ENCODE results near the gene ADRB2. TPM values are rescaled to one million over a fixed set of nuclear protein-coding genes. Genes with fewer than 3 reads are reported as not detected.

The ADRB2 gene
- 0.08 and 0.10 TPM in 2 replicates for total RNA-seq (2014; rRNA removed; shearing (Covaris generic))

DNA sequence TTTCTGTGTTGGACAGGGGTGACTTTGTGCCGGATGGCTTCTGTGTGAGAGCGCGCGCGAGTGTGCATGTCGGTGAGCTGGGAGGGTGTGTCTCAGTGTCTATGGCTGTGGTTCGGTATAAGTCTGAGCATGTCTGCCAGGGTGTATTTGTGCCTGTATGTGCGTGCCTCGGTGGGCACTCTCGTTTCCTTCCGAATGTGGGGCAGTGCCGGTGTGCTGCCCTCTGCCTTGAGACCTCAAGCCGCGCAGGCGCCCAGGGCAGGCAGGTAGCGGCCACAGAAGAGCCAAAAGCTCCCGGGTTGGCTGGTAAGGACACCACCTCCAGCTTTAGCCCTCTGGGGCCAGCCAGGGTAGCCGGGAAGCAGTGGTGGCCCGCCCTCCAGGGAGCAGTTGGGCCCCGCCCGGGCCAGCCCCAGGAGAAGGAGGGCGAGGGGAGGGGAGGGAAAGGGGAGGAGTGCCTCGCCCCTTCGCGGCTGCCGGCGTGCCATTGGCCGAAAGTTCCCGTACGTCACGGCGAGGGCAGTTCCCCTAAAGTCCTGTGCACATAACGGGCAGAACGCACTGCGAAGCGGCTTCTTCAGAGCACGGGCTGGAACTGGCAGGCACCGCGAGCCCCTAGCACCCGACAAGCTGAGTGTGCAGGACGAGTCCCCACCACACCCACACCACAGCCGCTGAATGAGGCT, at the start of gene ADRB2:
Gene ADRB2 (plus strand): TSS at position 559 of the 686 bp plus-strand sequence. CDS start 221 bp downstream, outside the sequence.
- DNase-seq, result peak; percentile 76 to 80
- Histone ChIP-seq H3K36me3 (no peaks in the 10 kb centered on the region), H3K27me3 (no peaks in the 10 kb centered on the region), H3K9me3 (replicated peaks) (no peaks in the 10 kb centered on the region), H3K4me3 (peak within 1 kb of the TSS; percentile 54), H3K27ac (peak within 1 kb of the TSS; percentile 21), H3K4me1 (peaks cover 12% of the 10 kb centered on the region; the same call in 1 of the 2 replicates)

DNA sequence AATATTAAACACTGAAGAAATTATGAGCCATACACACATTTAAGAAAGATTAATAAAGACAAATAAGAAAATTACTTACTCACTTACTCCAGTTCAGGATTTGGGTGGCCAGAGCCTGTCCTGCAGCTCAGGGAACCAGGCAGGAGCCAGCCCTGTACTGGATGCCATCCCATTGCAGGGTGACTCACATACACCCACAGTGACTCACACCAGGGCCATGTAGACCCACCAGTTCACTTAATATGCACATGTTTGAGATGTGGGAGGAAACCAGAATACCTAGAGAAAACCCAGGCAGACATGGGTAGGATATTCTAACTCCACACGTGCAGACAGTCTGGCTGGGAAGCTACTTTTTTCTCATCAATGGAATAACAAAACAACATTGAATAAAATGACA, 49.6 kb upstream of the ADRB2 start:
- H3K9me3 ChIP-seq (replicated peaks), result no peaks in the 10 kb centered on the region
- no peak overlapping the region for H3K27ac ChIP-seq
- DNase-seq, result peak; percentile 7 to 10

DNA sequence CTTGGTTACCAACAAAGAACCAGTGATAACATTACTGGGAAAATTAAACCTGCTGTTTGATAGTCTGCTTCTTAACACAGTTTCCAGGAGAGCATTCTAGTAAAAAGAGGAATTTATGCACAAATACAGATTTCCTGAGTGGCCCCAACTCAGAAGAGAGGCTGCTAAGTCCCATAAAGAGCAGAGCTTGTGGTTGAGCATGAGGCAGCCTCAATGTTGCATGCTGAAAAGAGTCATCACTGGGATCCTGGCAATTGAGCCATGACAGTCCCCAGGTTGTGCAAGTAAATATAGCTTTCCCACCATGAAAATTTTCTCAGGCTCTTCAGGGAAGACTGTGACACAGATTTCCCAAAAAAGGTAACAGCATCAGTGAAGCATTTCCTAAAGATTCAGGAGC, 47.5 kb upstream of the ADRB2 start:
- no peaks in the 10 kb centered on the region for H3K36me3 ChIP-seq
- no peak for DNase-seq
- no peaks in the 10 kb centered on the region for H3K9me3 ChIP-seq (replicated peaks)
- H3K4me3 ChIP-seq, result no peak overlapping the region
- H3K4me1 ChIP-seq, result no peaks in the 10 kb centered on the region
- H3K27ac ChIP-seq, result no peak overlapping the region
- peaks cover 8% of the 10 kb centered on the region for H3K27me3 ChIP-seq

More for the DNA sequence above, 49.6 kb upstream of the ADRB2 start:
- Histone ChIP-seq H3K4me1 (no peaks in the 10 kb centered on the region), H3K4me3 (no peak overlapping the region), H3K27me3 (peaks cover 4% of the 10 kb centered on the region; the same call in 1 of the 2 replicates), H3K36me3 (no peaks in the 10 kb centered on the region)

DNA sequence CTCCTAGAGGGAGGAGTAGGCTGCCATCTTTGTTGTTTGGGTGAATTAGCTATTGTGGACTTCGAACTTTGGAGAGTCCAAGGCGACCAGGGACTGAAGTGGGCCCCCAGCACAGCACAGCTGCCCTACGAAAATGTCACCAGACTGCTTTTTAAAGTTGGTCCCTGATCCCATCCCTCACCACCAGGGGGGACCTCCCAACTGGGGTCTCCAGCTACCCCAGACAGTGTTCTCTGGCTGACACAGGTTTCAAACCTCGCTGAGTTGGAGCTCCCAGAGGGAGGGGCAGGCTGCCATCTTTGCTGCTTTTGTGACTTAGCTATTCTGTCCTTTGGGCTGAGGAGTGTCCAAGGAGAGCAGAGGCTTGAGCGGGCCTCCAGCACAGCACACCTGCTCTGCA, 45.7 kb upstream of the ADRB2 start:
- no peak overlapping the region for H3K27ac ChIP-seq
- H3K4me3 ChIP-seq, result no peak overlapping the region
- no peaks in the 10 kb centered on the region for H3K4me1 ChIP-seq
- H3K27me3 ChIP-seq, result peaks cover 16% of the 10 kb centered on the region
- no peaks in the 10 kb centered on the region for H3K36me3 ChIP-seq
- DNase-seq, result no peak
- no peaks in the 10 kb centered on the region for H3K9me3 ChIP-seq (replicated peaks)

DNA sequence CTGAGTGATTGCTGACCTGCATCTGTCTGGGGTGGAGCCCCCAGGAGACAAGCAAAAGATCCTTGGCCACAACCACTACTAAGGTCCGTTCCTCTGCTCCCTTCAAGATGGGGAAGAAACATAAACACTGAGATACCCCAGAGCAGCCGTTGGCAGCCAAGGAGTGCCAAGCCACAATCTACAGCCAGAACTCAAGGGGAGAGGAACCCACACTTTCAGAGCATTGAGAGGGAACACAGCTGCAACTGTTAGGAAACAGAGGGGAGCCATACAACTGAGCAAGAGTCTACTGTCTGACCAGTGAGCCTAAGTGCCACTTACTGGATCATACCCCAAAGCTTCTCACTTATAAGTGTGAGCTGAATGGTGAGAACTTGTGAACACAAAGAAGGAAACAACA, 44.6 kb upstream of the ADRB2 start:
- Histone ChIP-seq H3K4me1 (no peaks in the 10 kb centered on the region), H3K27ac (no peak overlapping the region), H3K9me3 (replicated peaks) (no peaks in the 10 kb centered on the region), H3K4me3 (no peak overlapping the region), H3K36me3 (no peaks in the 10 kb centered on the region), H3K27me3 (peaks cover 16% of the 10 kb centered on the region)
- DNase-seq, result no peak

DNA sequence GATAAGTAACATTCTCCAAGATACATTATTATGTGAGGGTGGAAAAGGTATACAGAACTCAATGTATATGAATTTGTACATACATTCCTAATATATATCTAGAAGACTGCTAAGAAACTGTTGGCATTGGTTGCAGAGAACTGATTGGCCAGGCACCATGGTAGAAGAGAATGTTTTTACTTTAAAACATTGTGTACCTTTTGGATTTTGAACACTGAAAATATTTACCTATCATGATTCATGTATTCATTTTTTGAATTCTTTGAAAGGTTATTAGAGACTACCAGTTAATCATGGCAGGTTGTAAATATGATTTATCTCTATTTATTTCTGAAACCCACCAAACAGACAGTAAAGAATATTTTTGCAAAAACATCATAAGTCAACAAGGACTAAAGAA, 41.2 kb upstream of the ADRB2 start:
- Histone ChIP-seq H3K9me3 (replicated peaks) (no peaks in the 10 kb centered on the region), H3K27me3 (peaks cover 12% of the 10 kb centered on the region; the same call in 1 of the 2 replicates)
- no peak for DNase-seq

DNA sequence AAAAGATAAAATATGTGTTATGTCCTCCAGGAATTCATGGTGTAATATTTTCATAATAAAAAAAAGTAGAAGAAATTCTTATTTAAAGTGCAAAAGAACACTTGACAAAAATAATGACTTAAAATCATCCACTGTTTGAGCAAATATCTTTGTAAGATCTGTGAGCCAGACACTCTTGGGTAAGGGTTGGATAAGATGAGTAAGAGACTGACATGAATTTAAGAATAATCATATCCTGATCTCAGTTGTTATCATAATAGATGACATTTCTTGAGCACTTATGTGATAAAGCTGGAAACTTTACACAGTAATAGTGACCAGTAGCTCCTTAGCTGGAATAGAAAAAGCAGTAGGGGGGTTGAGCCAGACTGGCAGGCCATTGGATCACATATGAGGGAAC, 40.0 kb upstream of the ADRB2 start:
- DNase-seq, result no peak

More for the DNA sequence above, 41.2 kb upstream of the ADRB2 start:
- Histone ChIP-seq H3K4me1 (no peaks in the 10 kb centered on the region), H3K27ac (no peak overlapping the region), H3K36me3 (no peaks in the 10 kb centered on the region), H3K4me3 (no peak overlapping the region)

DNA sequence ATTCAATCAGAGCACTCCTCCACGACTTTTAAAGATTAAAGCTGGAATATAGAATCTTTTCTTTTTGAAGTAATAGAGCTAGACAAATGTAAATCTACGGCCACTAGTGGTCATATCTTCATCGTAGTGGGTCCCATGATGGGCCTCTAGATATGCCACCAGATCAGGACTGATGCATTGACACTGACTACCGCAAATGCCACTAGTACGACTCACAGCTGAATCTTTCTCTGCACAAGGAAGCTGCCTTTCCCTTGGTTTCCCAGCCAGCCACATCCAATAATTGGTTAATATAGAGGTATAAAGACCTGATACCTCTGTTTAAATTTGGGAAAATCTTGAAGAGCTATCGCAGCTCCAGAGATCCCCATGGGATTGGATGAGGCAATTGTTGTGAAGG, 37.8 kb upstream of the ADRB2 start:
- Histone ChIP-seq H3K9me3 (replicated peaks) (no peaks in the 10 kb centered on the region), H3K4me1 (no peaks in the 10 kb centered on the region), H3K36me3 (no peaks in the 10 kb centered on the region), H3K4me3 (no peak overlapping the region), H3K27ac (no peak overlapping the region), H3K27me3 (peaks cover 11% of the 10 kb centered on the region; the same call in 1 of the 2 replicates)
- no peak for DNase-seq

More for the DNA sequence above, 40.0 kb upstream of the ADRB2 start:
- H3K4me3 ChIP-seq, result no peak overlapping the region
- H3K27me3 ChIP-seq, result peaks cover 12% of the 10 kb centered on the region; the same call in 1 of the 2 replicates
- H3K9me3 ChIP-seq (replicated peaks), result no peaks in the 10 kb centered on the region
- H3K27ac ChIP-seq, result no peak overlapping the region
- no peaks in the 10 kb centered on the region for H3K4me1 ChIP-seq
- H3K36me3 ChIP-seq, result no peaks in the 10 kb centered on the region

DNA sequence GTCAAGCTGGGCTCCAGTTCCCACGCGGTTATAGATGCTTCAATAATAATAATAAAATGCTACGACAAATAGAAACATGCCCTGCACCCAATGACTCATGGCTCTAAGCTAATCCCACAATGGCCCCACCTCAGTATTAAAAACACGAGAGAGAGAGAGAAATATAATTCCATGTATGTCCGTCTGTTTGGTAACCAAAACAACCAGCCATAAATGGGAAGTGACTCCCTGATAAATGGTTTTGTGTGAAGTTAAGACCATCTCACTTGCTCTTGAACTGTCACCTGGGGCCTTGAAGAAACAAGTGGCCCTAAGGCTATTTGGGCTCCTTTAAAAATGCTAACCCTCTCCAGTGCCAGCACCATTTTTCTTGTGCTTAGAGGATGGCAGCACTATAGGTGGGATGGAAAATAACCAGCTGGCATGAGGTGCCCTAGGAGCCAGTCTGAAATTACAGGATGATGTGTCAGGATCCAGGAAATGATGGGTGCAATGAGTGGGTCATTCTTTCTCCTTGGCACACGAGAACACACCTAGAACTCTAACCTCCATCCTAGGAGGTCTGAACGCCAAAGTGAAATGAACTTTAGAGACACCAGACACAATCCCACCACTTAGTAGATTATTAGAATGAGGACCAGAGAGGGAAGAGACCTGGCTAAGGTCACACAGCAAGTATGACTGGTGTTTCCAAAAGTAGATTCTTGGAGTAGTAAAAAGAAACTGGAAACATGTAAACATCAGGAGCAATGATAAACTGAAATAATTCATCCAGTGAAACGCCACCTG, 35.7 kb upstream of the ADRB2 start:
- Histone ChIP-seq H3K27ac (no peak overlapping the region), H3K4me1 (no peaks in the 10 kb centered on the region), H3K27me3 (no peaks in the 10 kb centered on the region), H3K9me3 (replicated peaks) (no peaks in the 10 kb centered on the region), H3K36me3 (no peaks in the 10 kb centered on the region), H3K4me3 (no peak overlapping the region)
- no peak for DNase-seq

DNA sequence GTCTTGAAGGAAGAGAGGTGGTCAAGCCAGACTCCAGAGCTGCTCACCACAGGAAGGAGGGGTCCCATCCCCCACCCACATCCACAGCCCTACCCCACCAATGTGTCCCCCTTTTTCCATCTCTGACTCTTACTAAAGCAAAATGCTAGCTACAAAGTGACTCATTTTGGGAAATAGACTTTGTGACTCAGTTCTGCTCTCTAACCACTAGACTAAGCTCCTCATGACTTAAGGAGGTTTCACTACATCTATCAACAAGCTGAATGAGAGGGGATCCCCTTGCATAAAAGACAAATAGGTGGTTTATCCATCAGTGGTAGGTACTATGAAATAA, 35.1 kb upstream of the ADRB2 start:
- Histone ChIP-seq H3K9me3 (replicated peaks) (no peaks in the 10 kb centered on the region), H3K4me3 (no peak overlapping the region), H3K27me3 (no peaks in the 10 kb centered on the region), H3K27ac (no peak overlapping the region), H3K4me1 (no peaks in the 10 kb centered on the region), H3K36me3 (no peaks in the 10 kb centered on the region)
- no peak for DNase-seq

DNA sequence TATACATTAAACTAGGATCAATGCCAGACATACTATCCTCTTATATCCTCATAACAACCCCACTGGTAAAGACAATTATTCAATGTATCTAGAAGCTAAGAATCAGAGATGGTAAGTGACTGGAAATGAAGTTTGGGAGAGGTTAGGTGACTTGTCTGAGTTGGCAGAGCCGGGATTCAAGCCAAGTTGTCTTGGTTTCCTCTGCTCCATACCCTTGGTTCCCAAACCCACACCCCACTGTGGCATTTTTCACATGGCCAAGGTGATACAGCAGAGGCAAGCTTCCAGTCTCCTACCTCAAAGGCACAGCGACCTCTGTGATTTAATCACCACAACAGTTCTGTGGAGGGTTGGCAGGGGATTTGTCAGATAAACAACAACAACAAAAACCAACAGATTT, 34.7 kb upstream of the ADRB2 start:
- no peaks in the 10 kb centered on the region for H3K36me3 ChIP-seq
- no peaks in the 10 kb centered on the region for H3K4me1 ChIP-seq
- H3K4me3 ChIP-seq, result no peak overlapping the region
- no peaks in the 10 kb centered on the region for H3K27me3 ChIP-seq
- no peaks in the 10 kb centered on the region for H3K9me3 ChIP-seq (replicated peaks)
- H3K27ac ChIP-seq, result no peak overlapping the region
- DNase-seq, result no peak

DNA sequence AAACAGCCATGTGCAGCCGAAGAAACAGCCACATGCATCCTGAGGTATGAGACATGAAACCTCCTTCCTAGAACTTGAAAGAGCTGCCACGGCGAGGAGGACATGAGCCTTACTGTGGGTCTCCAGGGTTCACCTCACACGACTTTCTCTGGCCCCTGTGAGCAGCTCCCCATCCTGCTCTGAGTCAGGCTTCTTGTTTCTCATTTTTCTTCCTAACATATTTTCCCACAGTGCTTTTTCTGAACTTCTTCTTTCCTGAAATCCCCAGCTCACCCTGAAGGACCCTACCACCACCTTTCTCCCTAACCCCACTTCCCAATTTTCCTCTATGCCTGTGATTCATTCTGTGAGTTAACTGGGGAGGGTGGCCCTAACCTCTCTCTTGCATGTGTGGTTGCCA, 33.7 kb upstream of the ADRB2 start:
- H3K27me3 ChIP-seq, result no peaks in the 10 kb centered on the region
- no peaks in the 10 kb centered on the region for H3K9me3 ChIP-seq (replicated peaks)
- H3K27ac ChIP-seq, result no peak overlapping the region
- no peak overlapping the region for H3K4me3 ChIP-seq
- DNase-seq, result no peak
- no peaks in the 10 kb centered on the region for H3K4me1 ChIP-seq
- H3K36me3 ChIP-seq, result no peaks in the 10 kb centered on the region

DNA sequence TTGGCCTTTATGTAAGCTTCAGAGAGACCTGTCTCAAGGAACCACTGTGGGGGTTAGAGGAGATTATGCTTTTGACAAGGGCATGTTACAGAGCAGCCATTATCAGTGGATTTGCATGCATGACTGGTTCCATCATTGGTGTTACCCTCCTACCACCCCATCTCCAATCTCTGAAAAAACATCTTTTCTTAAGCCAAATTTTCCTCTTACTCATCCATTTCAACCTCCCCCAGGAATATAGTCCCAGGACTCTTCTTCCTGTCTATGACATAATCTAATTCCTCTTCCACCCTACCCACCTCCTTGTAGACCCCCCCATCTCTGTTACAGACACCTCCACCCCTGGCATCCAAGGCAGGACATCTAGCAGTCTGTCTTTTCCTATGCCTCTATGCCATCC, 33.1 kb upstream of the ADRB2 start:
- no peak overlapping the region for H3K4me3 ChIP-seq
- no peaks in the 10 kb centered on the region for H3K4me1 ChIP-seq
- H3K9me3 ChIP-seq (replicated peaks), result no peaks in the 10 kb centered on the region
- H3K36me3 ChIP-seq, result no peaks in the 10 kb centered on the region
- no peak overlapping the region for H3K27ac ChIP-seq
- DNase-seq, result no peak
- no peaks in the 10 kb centered on the region for H3K27me3 ChIP-seq

DNA sequence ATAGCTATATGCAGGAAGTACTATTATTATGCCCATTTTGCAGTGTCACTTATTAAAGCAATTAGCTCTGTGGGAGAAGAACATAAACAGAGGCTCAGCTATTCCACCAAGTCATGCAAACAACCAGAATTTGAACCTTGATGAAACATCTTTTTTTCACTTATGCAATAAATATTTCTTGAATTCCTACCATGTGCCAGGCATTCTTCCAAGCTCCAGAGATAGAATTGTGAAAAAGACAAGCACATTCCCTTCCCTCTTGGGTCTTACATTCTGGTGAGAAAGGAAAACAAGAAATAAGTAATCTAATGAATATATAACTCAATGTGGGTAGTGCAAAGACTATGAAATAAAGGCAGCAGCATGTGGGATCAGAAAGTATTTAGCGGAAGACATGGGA, 32.1 kb upstream of the ADRB2 start:
- Histone ChIP-seq H3K4me3 (no peak overlapping the region), H3K27ac (no peak overlapping the region), H3K36me3 (no peaks in the 10 kb centered on the region), H3K4me1 (no peaks in the 10 kb centered on the region), H3K9me3 (replicated peaks) (no peaks in the 10 kb centered on the region), H3K27me3 (no peaks in the 10 kb centered on the region)
- DNase-seq, result no peak

DNA sequence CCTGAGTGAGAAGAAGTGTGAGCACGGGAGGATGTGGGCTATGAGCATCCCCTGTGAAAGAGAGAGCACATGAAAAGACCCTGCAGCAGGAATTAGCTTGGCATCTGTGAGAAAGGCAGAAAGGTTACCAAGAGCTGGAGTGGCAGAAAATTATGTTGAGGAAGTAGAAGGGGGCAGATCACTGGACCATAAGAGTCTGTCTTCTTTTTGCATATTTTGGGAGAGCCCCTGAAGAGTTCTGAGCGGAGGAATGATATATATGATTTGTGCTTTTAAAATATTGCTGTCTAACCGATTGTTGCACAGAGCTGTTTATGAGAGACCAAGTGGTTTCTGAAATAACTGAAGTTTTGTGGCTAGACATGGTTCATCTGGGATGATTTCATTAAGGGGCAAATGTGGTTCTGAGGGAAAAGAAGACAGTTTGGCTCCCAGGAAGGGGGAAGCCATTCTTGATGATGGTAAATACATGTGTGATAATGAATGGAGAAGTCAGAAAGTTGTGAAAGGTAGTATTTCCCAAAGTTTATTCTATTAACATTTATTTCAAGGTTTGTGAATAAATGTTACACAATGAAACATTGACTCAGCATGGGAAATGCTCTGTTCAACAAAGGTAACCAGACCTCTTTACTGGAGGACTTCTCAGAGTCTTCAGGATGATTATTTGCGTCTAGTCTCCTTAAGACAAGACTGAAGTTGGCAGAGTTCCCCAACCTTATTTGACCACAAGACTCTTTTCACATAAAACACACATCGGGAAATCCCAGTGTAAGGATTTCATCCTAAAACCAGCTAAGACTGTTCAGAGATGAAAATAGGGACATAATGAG, 31.5 kb upstream of the ADRB2 start:
- DNase-seq, result no peak
- H3K27ac ChIP-seq, result no peak overlapping the region
- H3K36me3 ChIP-seq, result no peaks in the 10 kb centered on the region

More for the DNA sequence above, 31.5 kb upstream of the ADRB2 start:
- Histone ChIP-seq H3K4me3 (no peak overlapping the region), H3K9me3 (replicated peaks) (no peaks in the 10 kb centered on the region), H3K4me1 (no peaks in the 10 kb centered on the region), H3K27me3 (no peaks in the 10 kb centered on the region)
